ENCODE measurements around the gene APOBEC3H.
A peak's percentile ranks its signal among the peaks of the same experiment; 100 is the strongest.

The APOBEC3H gene

GRCh38 chr22:39114112-39114511 is 17.1 kb downstream of the APOBEC3H start:
- DNase-seq: no peak

GRCh38 chr22:39115570-39115969 is 18.5 kb downstream of the APOBEC3H start:
- no peak for DNase-seq

- no peak for DNase-seq
These were observed 19.1 kb downstream of the APOBEC3H start for GRCh38 chr22:39115977-39116621.

- no peak for DNase-seq
These were observed 20.6 kb downstream of the APOBEC3H start for GRCh38 chr22:39117585-39118191.

- no peak for DNase-seq
These were observed 23.9 kb downstream of the APOBEC3H start for GRCh38 chr22:39120983-39121382.

- DNase-seq: no peak
These were observed 25.9 kb downstream of the APOBEC3H start for GRCh38 chr22:39122772-39123470.

- DNase-seq: no peak
These were observed 26.9 kb downstream of the APOBEC3H start for GRCh38 chr22:39123751-39124581.

GRCh38 chr22:39125622-39126021 is 28.6 kb downstream of the APOBEC3H start:
- no peak for DNase-seq

- DNase-seq: no peak
These were observed 31.5 kb downstream of the APOBEC3H start for GRCh38 chr22:39128508-39128907.

- no peak for DNase-seq
These were observed 32.0 kb downstream of the APOBEC3H start for GRCh38 chr22:39129081-39129480.

GRCh38 chr22:39129746-39130145 is 32.7 kb downstream of the APOBEC3H start:
- DNase-seq: no peak

- no peak for DNase-seq
These were observed 33.2 kb downstream of the APOBEC3H start for GRCh38 chr22:39130152-39130704.

GRCh38 chr22:39130892-39131855 is 34.1 kb downstream of the APOBEC3H start:
- no peak for DNase-seq

- DNase-seq: no peak
These were observed 35.2 kb downstream of the APOBEC3H start for GRCh38 chr22:39132281-39132680.

GRCh38 chr22:39132871-39133524 is 36.0 kb downstream of the APOBEC3H start:
- DNase-seq: no peak

GRCh38 chr22:39133871-39134270 is 36.8 kb downstream of the APOBEC3H start:
- no peak for DNase-seq

GRCh38 chr22:39134366-39135091 is 37.5 kb downstream of the APOBEC3H start:
- DNase-seq: no peak

- DNase-seq: peak; percentile 59
These were observed 38.2 kb downstream of the APOBEC3H start for GRCh38 chr22:39135092-39135896.

- no peak for DNase-seq
These were observed 39.3 kb downstream of the APOBEC3H start for GRCh38 chr22:39136317-39136716.

Measured in right hindlimb (tissue), 1 donor.